ENCODE data around the gene LGR4.

LGR4 gene

GRCh38 chr11:27421819-27422494, 50.6 kb downstream of the LGR4 start:
- DNase-seq: no peak

DNA sequence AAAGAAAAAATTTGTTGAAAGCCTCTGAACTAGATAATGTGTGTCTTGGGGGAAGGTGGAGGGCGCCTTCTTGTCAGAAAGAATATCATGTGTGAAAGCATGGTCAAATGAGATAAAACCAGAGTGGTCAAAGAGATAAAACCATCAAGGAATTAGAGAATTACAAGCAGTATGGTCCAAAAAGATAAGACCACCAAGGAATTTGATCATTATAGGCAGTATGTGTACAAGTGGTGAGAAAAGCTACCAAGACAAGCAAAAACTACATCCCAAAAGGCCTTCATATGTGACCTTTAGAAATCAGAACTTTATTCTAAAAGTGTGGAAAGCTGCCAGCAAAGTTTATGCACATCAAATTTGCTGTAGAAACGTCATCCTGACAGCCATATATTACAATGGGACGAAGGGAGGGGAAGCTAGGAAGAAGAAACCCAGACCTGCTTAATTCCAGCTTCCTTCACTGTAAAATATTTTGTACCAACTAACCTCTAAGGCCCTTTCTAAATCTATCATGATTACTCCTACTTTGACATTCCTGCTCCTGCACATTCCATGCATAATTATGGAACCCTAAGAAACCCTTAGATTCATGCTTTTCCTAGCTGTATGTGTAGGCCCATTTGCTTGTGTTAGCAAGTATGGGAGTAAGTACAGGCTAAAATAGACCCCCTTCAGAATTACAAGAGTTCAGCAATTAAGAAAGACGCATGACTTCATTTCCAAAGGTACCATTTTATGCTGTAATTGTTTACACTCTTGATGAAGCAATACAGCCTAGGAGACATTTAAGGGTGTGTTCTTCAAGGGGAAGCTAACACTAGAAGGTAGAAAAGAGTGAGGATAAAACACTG, 51.6 kb downstream of the LGR4 start:
- no peak for DNase-seq

- no peak for DNase-seq
Observed at GRCh38 chr11:27420217-27420616, 52.4 kb downstream of the LGR4 start.

- DNase-seq: no peak
Observed at GRCh38 chr11:27418356-27418755, 54.2 kb downstream of the LGR4 start.

- DNase-seq: no peak
Observed at GRCh38 chr11:27416568-27417176, 55.9 kb downstream of the LGR4 start.

- no peak for DNase-seq
Observed at GRCh38 chr11:27414644-27415043, 57.9 kb downstream of the LGR4 start.

DNA sequence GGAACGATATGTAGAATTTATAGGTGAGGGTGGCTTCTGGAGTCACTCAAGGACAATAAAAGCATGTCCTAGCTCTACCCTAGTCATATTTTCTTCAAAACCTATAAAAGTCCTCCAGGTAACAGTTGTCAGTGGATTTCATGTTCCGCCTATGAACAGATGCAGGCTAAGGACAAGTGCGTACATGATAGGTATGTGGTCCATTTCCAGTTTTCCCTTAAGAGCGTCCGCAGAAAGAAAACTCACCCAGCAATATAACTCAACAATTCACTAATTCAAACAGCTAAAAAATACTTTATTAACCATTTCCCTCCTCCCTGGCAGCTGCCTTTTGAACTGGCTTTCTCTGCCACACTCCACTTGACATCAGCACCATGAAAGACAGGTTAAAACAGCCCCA, 59.4 kb downstream of the LGR4 start:
- no peak for DNase-seq

GRCh38 chr11:27412192-27412691, 60.3 kb downstream of the LGR4 start:
- no peak for DNase-seq

- no peak for DNase-seq
Observed at GRCh38 chr11:27411328-27411727, 61.3 kb downstream of the LGR4 start.

DNA sequence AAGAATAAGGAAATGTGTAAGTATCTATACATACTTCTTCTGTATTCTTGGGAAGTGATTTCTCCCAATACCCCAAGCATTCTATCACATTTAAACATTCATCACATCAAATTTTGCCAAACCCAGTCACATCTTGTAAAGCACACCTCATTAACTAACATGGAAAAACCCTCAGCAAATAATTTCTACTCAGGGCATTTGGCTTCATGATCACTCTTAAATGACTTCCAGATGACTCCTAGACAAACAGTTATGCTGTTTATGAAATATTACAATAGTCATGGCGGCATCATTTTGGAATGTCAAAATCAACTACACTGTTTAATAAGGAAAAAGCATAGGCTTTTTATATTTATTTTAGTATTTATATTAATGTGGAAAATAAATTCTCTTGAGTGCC, 62.3 kb downstream of the LGR4 start:
- DNase-seq: no peak

DNA sequence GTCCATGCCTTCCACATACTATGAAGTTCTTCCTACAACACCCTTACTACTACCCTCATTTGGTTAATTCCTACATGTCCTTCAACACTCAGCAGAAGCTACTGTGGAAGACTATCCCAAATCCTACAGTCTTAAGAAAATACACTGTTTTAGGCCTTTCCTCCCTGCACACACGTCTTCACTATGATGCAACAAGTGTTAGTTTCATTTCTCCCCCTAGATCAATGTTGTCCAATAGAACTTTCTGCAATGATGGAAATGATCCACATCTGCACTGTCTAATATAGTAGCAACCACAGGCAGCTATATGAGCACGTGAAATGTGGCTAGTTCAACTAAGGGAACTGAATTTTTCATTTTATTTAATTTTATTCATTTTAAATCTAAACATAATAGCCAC, 62.8 kb downstream of the LGR4 start:
- DNase-seq: no peak

DNA sequence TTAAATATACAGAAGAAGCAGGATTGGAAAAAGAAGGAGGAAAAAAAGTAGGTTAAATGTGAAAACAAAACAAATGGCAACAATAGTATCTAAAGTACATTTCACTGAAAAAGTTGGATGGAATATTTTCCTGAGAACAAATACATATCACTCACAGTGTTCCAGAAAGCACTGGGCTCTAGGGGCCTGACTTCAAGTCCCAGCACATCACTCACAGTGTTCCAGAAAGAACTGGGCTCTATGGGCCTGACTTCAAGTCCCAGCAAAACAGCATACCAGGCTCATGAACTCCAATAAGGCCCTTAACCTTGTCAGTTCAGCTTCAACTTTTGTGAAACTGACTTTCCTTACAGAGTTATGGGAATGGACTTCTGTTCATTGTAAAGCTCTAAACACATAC, 63.5 kb downstream of the LGR4 start:
- DNase-seq: no peak

GRCh38 chr11:27408246-27408800, 64.3 kb downstream of the LGR4 start:
- DNase-seq: no peak

DNA sequence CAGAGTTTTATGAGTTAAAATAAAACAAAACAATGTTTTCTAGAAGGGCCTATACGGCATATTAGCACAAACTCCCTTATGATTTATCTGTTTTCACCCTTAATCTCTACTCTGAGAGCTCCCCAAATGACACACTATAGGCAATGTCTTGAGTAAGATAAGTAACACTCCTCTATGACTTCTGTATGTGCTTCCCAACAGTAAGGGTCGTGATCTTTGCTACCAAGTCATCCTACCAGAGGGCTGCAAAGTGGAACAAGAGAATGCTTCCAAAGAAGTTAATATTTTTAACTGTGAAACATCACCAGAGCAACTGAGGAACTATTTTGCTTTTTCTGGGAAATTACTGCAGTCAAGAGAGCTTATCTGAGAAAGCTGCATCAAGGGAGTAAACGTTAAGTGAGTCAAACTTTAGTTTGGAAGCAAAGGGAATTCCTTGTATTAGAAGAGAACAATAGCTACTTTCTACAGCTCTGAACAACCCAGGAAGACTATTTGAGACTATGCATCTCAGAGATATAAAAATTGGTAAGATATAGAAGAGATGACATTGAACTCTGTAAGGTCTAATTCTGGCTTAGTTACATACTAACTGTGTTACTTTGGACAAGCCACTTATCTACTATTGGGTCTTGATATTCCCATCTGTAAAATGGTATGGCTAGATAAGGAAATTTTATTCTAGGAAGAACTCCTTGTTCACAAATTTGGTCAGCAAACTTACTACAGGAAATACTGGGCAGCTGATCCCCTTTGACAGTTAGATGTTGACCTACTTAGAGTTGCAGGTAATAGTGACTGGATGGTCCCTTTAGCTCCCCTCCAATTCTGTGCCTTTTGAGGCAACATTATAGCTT, 65.9 kb downstream of the LGR4 start:
- DNase-seq: no peak

DNA sequence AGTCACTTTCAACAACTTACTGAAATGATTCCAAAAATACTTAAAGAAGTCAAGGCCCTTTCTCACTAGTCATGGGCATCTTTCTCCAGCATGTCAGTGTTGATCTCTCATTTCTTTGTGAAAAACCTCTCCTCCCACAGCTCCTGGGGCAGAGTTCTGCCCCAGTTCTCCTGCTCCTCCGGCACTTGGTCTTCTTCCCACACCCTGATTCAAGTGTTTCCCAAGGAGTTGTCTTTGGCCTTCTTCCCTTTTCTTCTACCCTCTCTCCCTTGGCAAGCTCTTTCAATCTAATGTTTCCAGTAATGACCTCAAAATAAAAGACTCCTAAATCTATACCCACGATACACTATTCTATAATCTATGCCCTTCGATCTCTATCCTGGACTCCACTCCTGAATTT, 67.5 kb downstream of the LGR4 start:
- no peak for DNase-seq

DNA sequence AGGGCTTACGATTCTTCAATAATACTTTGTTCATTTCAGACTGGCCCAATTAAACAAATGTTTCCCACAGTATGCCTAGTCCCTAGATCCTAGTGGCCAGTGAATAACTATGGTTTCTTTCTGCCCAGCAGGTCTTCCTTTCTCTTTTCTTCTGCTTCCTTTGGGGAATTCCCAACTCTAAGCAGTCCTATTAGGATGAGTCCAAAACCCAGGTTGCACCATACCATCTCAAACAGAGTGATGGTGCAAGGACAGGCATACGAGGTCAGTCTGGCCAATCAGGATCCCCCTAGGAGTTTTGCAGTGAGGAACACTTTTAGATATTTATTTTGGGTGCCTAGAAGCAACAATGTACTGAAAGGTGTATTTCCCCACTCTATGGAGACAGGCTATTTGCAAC, 68.2 kb downstream of the LGR4 start:
- DNase-seq: no peak

- DNase-seq: no peak
Observed at GRCh38 chr11:27403195-27403594, 69.4 kb downstream of the LGR4 start.

- DNase-seq: no peak
Observed at GRCh38 chr11:27402450-27402849, 70.1 kb downstream of the LGR4 start.

DNA sequence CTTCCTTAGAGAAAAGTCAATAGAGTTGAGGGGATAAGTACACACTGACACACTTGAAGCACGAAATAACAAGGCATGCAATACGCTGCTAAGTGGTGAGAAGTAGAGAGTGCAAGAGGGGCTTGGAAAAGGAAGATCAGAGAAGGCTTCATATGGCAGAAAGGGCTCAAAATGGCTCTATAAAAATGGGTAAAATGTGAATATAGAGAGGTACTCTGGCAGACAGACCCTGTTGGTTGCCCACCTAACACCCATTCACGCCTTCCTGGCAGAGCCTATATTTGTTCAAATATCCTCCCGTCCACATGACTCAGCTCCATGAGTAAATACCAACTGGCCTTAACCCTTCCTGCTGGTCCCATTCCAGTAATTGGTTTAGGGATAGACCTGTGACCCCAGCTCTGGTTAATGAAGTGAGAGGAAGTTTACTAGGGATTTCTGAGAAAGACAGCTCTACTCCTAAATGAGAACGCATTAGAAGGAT, 70.7 kb downstream of the LGR4 start:
- DNase-seq: no peak

DNA sequence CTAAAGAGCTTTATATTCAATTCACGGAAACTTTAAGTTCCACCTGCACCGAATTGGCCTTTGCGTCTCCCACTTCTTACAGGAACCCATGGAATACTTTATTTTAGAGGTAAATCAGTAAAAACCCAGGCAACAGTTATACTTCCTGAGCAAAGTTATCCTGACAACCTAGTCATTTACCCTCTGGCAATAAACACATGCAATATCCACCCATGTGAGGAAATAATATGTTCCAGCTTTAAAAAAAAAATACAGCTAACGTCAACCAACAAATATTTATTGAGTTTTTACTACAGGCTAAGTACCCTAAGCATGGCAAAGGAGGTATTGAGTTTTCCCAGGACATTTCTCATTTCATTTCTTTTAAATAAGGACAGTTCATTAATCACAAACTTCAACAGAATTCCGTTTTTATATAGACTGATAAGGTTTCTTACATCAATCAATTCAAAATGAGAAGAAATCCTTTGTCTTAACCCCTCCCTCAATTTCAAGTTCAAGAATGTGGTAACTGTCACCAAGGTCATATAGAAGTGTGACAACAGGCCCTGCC, 71.2 kb downstream of the LGR4 start:
- DNase-seq: no peak

GRCh38 chr11:27398400-27398770, 74.2 kb downstream of the LGR4 start:
- DNase-seq: no peak

Measured in T1000 (cell line).